Measurements from ENCODE around the gene ZBTB38.

Gene ZBTB38

DNA sequence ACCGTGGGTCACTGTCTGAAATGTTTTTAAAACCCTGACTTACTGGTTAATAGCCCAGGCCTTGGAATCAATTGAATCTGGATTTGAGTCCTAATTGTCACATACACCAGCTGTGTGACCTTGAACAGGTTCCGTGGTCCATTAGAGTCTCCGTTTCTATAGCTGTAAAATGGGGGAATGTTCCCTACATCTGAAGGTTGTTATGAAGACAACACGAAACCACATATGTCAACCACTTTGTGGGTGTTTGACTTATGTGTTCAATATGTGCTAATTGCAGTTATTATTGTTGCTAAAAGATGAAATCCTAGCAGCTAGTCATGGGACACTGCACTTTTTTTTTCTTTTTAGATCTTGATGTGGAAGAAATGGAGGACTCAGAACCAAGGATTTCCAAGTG is 35.3 kb downstream of the ZBTB38 start:
- Histone ChIP-seq H3K36me3 (ENCODE audit: control insufficient read depth, insufficient read depth, low read length) (no peaks in the 10 kb centered on the region), H3K4me1 (ENCODE audit: control insufficient read depth, insufficient read depth, low read length) (peaks cover 17% of the 10 kb centered on the region), H3K4me3 (ENCODE audit: low read depth, low read length) (no peak overlapping the region), H3K27me3 (ENCODE audit: control insufficient read depth, insufficient read depth, low read length) (peaks cover 53% of the 10 kb centered on the region), H3K9ac (ENCODE audit: low read depth, low read length) (no peak overlapping the region), H3K9me3 (ENCODE audit: control insufficient read depth, insufficient read depth, low read length) (no peaks in the 10 kb centered on the region)

DNA sequence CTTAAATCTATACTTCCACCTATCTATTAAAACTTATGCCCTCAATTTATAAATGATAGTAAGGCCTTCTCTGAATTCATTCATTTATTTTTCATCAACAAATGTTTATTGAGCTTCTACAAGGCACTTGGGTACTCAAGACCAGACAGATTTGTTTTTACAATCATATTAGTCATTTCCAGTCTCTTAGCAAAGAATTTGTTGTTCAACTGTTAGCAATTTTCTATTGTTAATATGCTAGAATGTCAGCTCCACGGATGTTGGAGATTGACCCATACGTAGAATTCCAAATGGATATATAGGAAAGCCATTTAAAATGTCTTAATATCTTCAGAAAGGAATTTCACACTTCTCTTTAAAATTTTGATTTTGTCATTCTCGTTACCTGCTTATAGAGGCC is 36.7 kb downstream of the ZBTB38 start:
- H3K4me3 ChIP-seq (ENCODE audit: low read depth, low read length) = no peak overlapping the region
- peaks cover 16% of the 10 kb centered on the region for H3K4me1 ChIP-seq (ENCODE audit: control insufficient read depth, insufficient read depth, low read length)
- H3K9me3 ChIP-seq (ENCODE audit: control insufficient read depth, insufficient read depth, low read length) = no peaks in the 10 kb centered on the region
- H3K27me3 ChIP-seq (ENCODE audit: control insufficient read depth, insufficient read depth, low read length) = peaks cover 62% of the 10 kb centered on the region
- H3K36me3 ChIP-seq (ENCODE audit: control insufficient read depth, insufficient read depth, low read length) = no peaks in the 10 kb centered on the region
- H3K9ac ChIP-seq (ENCODE audit: low read depth, low read length) = no peak overlapping the region

DNA sequence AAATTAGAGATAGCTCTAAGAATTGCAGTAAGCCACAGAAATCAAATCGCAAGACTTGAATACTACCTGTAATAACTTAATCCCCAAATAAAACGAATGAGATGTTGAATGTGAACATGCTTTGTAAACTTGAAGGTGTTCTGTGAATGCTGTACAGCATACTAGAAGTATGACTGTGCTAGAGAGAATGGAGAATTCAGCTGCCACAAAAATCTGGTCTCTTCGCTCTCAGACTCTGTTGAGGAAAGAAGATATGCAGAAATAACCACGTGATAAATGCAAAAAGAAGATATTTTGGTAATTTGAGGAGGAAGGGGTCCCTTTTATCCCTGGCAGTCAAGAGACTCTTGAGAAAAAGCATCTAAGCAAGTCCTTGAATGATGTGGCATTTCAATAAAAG is 37.3 kb downstream of the ZBTB38 start:
- Histone ChIP-seq H3K27me3 (ENCODE audit: control insufficient read depth, insufficient read depth, low read length) (peaks cover 68% of the 10 kb centered on the region), H3K36me3 (ENCODE audit: control insufficient read depth, insufficient read depth, low read length) (no peaks in the 10 kb centered on the region), H3K4me3 (ENCODE audit: low read depth, low read length) (no peak overlapping the region), H3K9ac (ENCODE audit: low read depth, low read length) (no peak overlapping the region), H3K4me1 (ENCODE audit: control insufficient read depth, insufficient read depth, low read length) (peaks cover 15% of the 10 kb centered on the region), H3K9me3 (ENCODE audit: control insufficient read depth, insufficient read depth, low read length) (no peaks in the 10 kb centered on the region)

DNA sequence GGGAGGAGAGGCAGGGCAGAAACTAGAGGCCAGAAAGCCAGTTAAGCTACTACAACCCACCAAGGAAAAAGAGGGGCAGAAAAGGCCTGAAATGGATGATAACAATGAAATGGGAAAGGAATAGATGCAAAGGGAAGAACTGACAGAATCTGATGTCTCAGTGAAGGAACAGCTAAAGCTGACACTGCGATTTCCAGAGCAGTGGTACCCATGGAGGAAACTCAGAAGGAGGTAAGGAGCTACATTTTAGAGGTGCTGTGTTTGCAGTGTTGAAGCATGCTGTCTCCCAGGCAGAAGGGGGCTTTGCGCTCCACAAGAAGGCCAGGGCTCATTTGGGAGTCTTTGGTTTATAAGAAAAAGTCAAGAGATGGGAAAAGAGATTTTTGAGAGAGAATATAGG is 38.0 kb downstream of the ZBTB38 start:
- no peak overlapping the region for H3K4me3 ChIP-seq (ENCODE audit: low read depth, low read length)
- peaks cover 75% of the 10 kb centered on the region for H3K27me3 ChIP-seq (ENCODE audit: control insufficient read depth, insufficient read depth, low read length)
- H3K9ac ChIP-seq (ENCODE audit: low read depth, low read length) = no peak overlapping the region
- peaks cover 12% of the 10 kb centered on the region for H3K4me1 ChIP-seq (ENCODE audit: control insufficient read depth, insufficient read depth, low read length)
- no peaks in the 10 kb centered on the region for H3K9me3 ChIP-seq (ENCODE audit: control insufficient read depth, insufficient read depth, low read length)
- no peaks in the 10 kb centered on the region for H3K36me3 ChIP-seq (ENCODE audit: control insufficient read depth, insufficient read depth, low read length)

DNA sequence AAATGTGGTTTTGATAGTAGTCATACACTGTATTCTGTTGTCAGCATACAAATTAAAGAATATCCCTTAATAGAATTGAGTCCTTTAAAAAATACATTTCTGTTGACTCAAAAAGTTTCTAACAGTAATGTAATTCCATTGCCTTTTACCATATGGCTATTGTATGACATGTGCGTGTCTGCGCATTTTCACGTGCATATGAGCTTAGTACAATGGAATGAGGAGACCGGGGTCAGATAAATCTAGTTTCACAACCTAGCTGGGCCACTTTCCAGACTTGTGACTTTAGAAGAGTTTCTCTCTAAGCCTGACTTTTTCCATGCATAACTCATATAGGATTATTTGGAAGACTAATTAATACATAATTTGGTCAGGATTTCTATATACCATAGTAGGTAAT is 38.7 kb downstream of the ZBTB38 start:
- H3K27me3 ChIP-seq (ENCODE audit: control insufficient read depth, insufficient read depth, low read length) = peaks cover 82% of the 10 kb centered on the region
- H3K4me1 ChIP-seq (ENCODE audit: control insufficient read depth, insufficient read depth, low read length) = peaks cover 13% of the 10 kb centered on the region
- no peaks in the 10 kb centered on the region for H3K36me3 ChIP-seq (ENCODE audit: control insufficient read depth, insufficient read depth, low read length)
- no peaks in the 10 kb centered on the region for H3K9me3 ChIP-seq (ENCODE audit: control insufficient read depth, insufficient read depth, low read length)
- no peak overlapping the region for H3K9ac ChIP-seq (ENCODE audit: low read depth, low read length)
- H3K4me3 ChIP-seq (ENCODE audit: low read depth, low read length) = no peak overlapping the region

DNA sequence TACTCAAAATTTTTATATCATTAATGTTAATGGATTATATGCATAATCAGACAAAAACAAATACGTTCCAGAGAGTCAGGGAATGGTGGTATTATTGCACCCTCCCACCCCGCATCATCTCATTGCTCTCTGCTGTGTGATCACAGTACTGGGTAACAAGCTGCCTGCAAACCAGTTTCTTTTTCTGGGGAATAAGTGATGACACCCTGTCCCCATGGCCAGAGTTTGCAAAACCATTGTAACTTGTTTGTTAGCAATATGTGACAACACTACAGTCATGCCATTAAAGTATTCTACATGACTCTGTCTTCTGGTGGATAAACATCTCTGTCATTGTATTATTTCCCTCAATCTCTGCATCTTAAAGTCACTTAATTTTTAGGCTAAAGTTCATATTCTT is 39.5 kb downstream of the ZBTB38 start:
- H3K4me3 ChIP-seq (ENCODE audit: low read depth, low read length) = no peak overlapping the region
- no peaks in the 10 kb centered on the region for H3K9me3 ChIP-seq (ENCODE audit: control insufficient read depth, insufficient read depth, low read length)
- no peak overlapping the region for H3K9ac ChIP-seq (ENCODE audit: low read depth, low read length)
- H3K36me3 ChIP-seq (ENCODE audit: control insufficient read depth, insufficient read depth, low read length) = no peaks in the 10 kb centered on the region
- peaks cover 18% of the 10 kb centered on the region for H3K4me1 ChIP-seq (ENCODE audit: control insufficient read depth, insufficient read depth, low read length)
- peaks cover 81% of the 10 kb centered on the region for H3K27me3 ChIP-seq (ENCODE audit: control insufficient read depth, insufficient read depth, low read length)

DNA sequence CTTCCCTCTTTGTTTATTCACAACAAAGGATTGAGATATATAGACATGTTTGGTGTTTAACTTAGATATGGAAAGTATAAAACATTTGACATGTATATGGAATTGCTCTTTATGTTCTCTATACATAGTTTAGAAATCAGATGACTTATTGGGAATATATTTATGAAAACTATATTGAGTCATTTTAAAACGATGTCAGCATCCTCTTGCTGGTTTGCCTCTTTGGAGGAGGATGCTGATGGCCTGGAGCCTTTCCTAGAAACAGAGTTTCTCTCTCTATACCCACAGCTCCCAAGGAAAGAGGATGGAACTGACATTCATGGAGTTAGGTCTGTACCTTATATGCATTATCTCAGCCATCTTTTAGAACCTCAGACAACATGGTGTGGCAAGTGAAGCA is 40.3 kb downstream of the ZBTB38 start:
- Histone ChIP-seq H3K27me3 (ENCODE audit: control insufficient read depth, insufficient read depth, low read length) (peaks cover 73% of the 10 kb centered on the region), H3K36me3 (ENCODE audit: control insufficient read depth, insufficient read depth, low read length) (no peaks in the 10 kb centered on the region), H3K9ac (ENCODE audit: low read depth, low read length) (no peak overlapping the region), H3K4me3 (ENCODE audit: low read depth, low read length) (no peak overlapping the region), H3K4me1 (ENCODE audit: control insufficient read depth, insufficient read depth, low read length) (peaks cover 15% of the 10 kb centered on the region), H3K9me3 (ENCODE audit: control insufficient read depth, insufficient read depth, low read length) (no peaks in the 10 kb centered on the region)

DNA sequence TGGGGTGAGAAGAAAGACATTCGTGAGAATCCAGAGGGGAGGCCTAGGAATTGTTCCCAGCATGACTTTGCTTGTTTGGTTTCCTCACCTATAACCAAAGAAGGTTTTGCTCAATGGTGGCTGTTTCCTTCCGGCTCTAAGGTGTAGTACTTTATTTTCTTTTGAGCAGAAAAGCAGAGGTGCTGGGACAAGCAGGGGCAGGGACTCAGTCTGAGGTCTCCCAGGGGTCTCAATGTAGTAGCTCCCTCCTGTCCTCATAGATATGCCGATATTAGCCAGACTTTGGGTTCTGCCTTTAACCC is 41.6 kb downstream of the ZBTB38 start:
- H3K4me1 ChIP-seq (ENCODE audit: control insufficient read depth, insufficient read depth, low read length) = peaks cover 15% of the 10 kb centered on the region
- H3K9ac ChIP-seq (ENCODE audit: low read depth, low read length) = no peak overlapping the region
- H3K27me3 ChIP-seq (ENCODE audit: control insufficient read depth, insufficient read depth, low read length) = peaks cover 60% of the 10 kb centered on the region
- H3K36me3 ChIP-seq (ENCODE audit: control insufficient read depth, insufficient read depth, low read length) = no peaks in the 10 kb centered on the region
- H3K9me3 ChIP-seq (ENCODE audit: control insufficient read depth, insufficient read depth, low read length) = no peaks in the 10 kb centered on the region
- H3K4me3 ChIP-seq (ENCODE audit: low read depth, low read length) = no peak overlapping the region

DNA sequence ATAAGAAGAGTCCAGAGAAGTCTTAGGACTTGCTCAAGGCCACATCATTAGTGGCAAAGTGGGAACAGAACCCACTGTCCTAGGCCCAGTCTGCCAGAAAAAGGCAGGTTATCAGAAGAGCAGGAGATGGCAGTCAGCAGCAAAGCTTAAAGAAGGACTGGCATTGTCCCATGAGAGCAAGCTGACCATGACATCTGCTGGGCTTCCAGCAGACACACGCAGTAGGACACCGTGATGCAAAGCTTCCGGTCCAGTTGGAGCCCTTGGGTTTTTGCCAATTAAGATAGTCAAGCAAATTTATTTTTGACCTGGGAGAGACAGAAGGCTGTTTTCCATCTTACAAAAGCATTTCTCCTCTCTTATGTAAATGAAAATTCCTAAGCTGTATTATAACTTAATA is 42.1 kb downstream of the ZBTB38 start:
- Histone ChIP-seq H3K9me3 (ENCODE audit: control insufficient read depth, insufficient read depth, low read length) (no peaks in the 10 kb centered on the region), H3K9ac (ENCODE audit: low read depth, low read length) (no peak overlapping the region), H3K27me3 (ENCODE audit: control insufficient read depth, insufficient read depth, low read length) (peaks cover 57% of the 10 kb centered on the region), H3K4me1 (ENCODE audit: control insufficient read depth, insufficient read depth, low read length) (peaks cover 15% of the 10 kb centered on the region), H3K4me3 (ENCODE audit: low read depth, low read length) (no peak overlapping the region), H3K36me3 (ENCODE audit: control insufficient read depth, insufficient read depth, low read length) (no peaks in the 10 kb centered on the region)

DNA sequence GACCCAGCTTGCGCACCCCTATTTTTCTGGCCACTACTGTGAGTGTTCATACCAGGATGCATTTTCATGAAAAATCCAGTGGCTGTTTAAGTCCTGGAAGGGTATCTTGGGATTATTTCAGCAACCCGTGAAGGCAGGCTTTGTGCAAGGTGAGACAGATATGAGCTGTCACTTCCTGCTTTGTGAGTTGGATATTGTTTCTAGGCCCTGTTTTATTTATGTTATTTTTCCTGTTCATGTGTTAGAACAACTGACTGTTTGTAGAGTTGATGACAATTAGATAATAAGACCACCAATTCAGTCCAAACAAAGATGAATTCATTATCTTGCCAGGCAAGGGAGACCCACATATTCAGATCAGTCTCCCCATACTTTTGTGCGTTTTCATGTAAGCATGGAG is 42.5 kb downstream of the ZBTB38 start:
- Histone ChIP-seq H3K27me3 (ENCODE audit: control insufficient read depth, insufficient read depth, low read length) (peaks cover 53% of the 10 kb centered on the region), H3K4me1 (ENCODE audit: control insufficient read depth, insufficient read depth, low read length) (peaks cover 15% of the 10 kb centered on the region), H3K9ac (ENCODE audit: low read depth, low read length) (no peak overlapping the region), H3K36me3 (ENCODE audit: control insufficient read depth, insufficient read depth, low read length) (no peaks in the 10 kb centered on the region), H3K9me3 (ENCODE audit: control insufficient read depth, insufficient read depth, low read length) (no peaks in the 10 kb centered on the region), H3K4me3 (ENCODE audit: low read depth, low read length) (no peak overlapping the region)

DNA sequence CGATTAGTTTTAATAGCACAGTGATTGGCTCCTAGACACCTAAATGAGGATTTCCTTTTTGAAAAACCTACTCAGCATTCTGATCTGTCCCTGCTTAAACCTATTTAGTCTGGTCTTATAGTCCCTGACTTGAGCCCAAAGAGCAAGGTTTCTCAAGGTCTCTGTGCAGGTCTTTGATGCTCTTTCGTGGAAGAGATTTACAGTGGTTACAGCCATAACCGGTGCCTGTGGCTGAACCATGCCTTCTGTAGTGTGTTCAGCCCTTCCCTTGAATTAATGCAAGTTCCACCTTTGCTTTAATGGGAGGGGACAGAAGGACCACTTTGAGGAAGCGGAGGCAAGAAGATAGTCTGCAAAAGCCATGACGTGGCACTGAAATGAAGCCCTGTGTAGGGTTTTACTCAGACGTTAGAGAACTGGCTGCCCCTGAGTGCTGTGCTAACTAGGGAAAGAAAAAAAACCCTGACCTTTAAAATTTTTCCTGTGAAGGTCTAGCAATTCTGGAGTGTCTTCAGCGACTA is 43.0 kb downstream of the ZBTB38 start:
- no peaks in the 10 kb centered on the region for H3K9me3 ChIP-seq (ENCODE audit: control insufficient read depth, insufficient read depth, low read length)
- peaks cover 15% of the 10 kb centered on the region for H3K4me1 ChIP-seq (ENCODE audit: control insufficient read depth, insufficient read depth, low read length)
- no peak overlapping the region for H3K4me3 ChIP-seq (ENCODE audit: low read depth, low read length)

DNA sequence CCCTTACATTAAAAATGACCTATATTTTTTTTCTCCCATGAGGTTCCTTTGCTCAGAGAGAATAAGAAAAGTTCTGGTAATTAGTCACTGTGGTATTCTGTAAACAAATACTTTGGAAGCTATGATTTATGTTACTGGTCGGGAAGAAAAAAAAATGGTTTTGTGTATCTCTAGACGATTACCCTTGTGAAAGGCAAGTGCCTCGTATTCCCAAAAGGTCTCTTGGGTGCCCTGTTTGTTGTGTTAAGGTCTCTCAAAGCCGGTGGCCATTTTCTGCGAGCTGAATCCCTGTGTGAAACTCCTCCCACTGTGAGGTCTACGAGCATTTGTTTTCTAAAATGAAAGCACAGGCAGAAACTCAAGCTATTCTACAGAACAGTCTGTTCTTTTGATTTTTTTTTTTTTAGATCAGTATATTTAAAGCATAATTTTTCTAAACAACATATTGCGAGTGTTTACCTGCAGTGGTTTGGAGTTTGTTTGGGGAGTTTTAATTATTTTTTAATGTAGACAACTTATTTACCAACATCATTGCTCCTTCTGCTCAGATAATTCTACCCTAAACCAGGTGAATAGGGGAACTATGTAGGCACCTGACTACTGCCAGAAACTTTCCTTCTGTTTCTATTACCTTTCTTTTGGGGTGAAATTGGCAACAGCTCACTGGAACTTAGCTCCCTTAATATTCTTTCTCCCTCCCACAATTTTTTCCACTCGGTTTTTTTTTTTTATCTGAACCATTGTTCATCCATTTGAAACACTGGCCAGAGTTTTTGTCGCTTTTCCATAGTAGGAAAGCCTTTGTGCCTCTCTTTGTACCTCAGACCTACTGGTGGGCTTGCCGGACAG is 44.0 kb downstream of the ZBTB38 start:
- Histone ChIP-seq H3K9ac (ENCODE audit: low read depth, low read length) (no peak overlapping the region), H3K4me1 (ENCODE audit: control insufficient read depth, insufficient read depth, low read length) (peaks cover 15% of the 10 kb centered on the region), H3K27me3 (ENCODE audit: control insufficient read depth, insufficient read depth, low read length) (peaks cover 41% of the 10 kb centered on the region), H3K36me3 (ENCODE audit: control insufficient read depth, insufficient read depth, low read length) (no peaks in the 10 kb centered on the region), H3K9me3 (ENCODE audit: control insufficient read depth, insufficient read depth, low read length) (no peaks in the 10 kb centered on the region), H3K4me3 (ENCODE audit: low read depth, low read length) (no peak overlapping the region)

More for the DNA sequence above, 43.0 kb downstream of the ZBTB38 start:
- Histone ChIP-seq H3K9ac (ENCODE audit: low read depth, low read length) (no peak overlapping the region), H3K36me3 (ENCODE audit: control insufficient read depth, insufficient read depth, low read length) (no peaks in the 10 kb centered on the region), H3K27me3 (ENCODE audit: control insufficient read depth, insufficient read depth, low read length) (peaks cover 48% of the 10 kb centered on the region)

Measured in iPS-15b (cell line).